GM12874 (cell line): ENCODE data around the gene ZNF594.

Experiments
- TF ChIP-seq, protein P1 (sequence below): IDR thresholded peaks from 2 replicates; pipeline ENCODE4 v1.5.1; 2011; ENCODE audit warnings: low read depth, mild to moderate bottlenecking, control low read depth, low read length, moderate library complexity; ENCODE audit not compliant: insufficient read depth

The ZNF594 gene

DNA sequence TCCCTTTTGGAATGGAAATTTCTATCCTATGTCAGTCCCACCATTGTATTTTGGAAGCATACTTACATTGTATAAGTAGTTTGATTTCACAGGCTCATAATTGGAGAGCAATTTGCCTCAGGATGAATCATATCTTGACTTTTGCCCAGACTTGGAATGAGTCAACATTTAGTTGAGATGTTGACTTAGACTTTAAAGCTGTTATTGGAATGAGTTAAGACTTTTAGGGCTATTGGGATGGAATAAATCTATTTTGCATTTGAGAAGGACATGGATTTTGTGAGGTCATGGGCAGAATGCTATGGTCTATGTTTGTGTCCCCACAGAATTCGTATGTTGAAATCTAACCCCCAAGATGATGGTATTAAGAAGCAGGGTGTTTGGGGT is 12.2 kb upstream of the ZNF594 start:
- TF ChIP-seq, protein P1, sequence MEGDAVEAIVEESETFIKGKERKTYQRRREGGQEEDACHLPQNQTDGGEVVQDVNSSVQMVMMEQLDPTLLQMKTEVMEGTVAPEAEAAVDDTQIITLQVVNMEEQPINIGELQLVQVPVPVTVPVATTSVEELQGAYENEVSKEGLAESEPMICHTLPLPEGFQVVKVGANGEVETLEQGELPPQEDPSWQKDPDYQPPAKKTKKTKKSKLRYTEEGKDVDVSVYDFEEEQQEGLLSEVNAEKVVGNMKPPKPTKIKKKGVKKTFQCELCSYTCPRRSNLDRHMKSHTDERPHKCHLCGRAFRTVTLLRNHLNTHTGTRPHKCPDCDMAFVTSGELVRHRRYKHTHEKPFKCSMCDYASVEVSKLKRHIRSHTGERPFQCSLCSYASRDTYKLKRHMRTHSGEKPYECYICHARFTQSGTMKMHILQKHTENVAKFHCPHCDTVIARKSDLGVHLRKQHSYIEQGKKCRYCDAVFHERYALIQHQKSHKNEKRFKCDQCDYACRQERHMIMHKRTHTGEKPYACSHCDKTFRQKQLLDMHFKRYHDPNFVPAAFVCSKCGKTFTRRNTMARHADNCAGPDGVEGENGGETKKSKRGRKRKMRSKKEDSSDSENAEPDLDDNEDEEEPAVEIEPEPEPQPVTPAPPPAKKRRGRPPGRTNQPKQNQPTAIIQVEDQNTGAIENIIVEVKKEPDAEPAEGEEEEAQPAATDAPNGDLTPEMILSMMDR = no peak

DNA sequence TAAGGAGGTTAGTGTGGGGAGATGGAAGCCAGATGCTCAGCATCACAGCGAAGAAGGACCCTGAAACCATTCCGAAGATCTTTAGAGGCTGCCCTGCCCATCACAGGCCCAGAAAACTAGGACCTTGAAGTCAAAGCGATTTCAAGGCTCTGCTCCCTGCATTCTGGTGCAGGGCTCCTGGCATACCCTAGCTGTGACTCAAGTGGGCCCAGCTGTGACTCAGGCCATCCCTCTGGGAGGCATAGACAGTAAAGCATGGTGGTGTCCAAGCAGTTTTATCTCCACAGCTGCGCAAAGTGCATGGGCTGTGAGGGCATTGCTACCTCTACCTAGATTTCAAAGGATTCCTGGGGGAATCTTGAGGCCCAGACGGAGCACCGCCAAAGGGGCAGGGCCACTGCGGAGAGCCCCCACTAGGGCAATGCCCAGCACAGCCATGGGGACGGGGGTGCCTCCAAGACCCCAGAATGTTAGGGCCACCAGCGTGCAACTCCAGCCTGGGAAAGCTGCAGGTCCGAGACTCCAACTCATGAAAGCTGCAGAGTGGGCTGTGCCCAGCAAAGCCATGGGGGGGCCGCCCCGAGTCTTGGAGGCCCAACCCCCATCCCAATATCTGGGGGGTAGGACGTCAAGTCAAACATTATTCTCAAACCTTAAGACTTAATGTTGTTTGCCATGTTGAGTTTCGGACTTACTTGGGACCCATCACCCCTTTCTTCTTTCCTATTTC is 11.7 kb upstream of the ZNF594 start:
- TF ChIP-seq, protein P1 = no peak

DNA sequence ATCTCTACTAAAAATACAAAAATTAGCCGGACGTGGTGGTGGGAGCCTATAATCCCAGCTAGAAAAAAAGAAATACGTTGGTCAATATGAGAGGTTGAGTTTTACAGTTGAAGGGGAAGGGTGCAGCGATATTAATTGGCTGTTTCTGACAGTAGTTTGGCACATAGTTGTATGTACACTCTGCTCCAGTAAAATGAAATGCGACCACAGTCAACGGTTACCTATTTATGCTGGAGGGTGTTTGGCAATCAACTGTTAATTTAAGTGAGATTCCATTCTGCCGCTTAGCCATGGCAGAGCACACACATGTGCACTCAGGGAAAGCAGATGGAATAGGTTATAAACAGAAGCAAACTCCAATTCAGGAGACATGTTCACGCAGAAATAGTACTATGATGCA is 9.3 kb upstream of the ZNF594 start:
- TF ChIP-seq, protein P1 = no peak

DNA sequence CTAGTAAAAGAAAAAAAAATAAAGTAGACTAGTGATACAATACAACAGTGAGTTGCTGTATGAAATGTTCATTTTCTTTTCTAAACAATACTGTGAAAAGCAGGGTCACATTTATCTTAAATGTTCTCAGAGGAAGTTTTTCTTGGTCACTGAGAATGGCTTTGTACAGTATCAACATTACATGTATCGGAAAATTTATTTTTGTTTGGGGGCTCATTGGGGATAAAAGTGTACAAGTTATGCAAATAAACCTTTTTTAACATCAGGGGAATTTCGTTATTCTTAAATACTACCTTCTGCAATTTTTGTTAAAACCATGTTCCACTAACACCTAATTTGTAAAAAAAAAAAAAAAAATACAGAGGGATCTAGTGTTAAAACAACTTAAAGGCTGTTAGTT is 8.7 kb upstream of the ZNF594 start:
- TF ChIP-seq, protein P1 = no peak

DNA sequence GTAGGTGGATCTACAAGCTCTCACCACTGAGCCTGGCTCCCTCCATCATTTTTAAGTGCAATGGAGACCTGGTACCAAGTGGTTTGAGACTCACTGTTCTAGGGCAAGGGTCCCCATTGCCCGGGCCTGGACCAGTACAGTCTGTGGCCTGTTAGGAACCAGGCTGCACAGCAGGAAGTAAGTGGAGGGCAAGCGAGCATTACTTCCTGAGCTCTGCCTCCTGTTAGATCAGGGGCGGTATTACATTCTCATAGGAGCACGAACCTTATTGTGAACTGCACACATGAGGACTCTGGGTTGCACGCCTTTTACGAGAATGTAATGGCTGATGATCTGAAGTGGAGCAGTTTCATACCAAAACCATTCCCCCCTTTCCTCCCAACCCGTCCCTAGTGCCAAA is 6.8 kb upstream of the ZNF594 start:
- TF ChIP-seq, protein P1 = no peak

DNA sequence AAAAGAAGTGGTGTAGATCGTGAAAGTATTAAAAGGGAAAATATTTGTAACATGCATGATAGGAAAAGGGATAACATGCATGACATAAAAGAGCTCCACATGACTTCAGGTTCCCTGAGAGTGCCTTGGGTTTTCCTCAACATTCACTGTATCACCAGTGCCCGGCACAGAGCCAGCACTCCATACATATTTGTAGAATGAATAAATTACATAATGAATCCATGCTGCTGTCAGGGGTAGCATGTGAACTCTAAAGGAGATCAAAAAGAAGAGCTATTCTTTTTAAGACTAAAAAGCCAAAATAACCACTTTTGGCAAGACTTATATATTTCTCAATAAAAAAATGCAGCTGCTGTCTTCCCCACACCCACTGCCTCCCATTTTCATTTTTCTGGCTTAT is 2.7 kb upstream of the ZNF594 start:
- TF ChIP-seq, protein P1 = no peak

DNA sequence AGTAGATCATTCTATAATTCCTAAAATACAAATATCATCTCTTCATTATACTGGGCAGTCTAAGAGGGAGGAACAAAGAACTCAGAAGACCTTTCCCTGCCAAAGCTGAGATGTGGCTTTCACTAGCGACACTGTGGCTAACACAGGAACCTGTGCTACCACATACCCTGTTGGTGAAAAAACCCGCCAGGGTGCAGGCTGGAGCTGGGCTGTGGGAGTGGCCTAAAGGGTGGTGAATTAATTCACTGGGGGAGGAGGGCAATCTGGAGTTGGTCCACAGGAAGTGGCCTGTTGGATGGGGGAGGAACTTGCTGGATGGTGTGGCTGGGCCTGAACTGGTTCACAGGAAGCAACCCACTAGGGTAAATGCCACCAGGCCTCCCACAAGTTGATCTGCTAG is 7.4 kb downstream of the ZNF594 start:
- TF ChIP-seq, protein P1 = no peak
